ENCODE data around the gene SNRNP40. TPM values are rescaled to one million over a fixed set of nuclear protein-coding genes. Genes with fewer than 3 reads are reported as not detected.

Gene SNRNP40
- total RNA-seq, 1 donor from 2014 or later: 49.6 TPM

- no peaks in the 10 kb centered on the region for H3K27me3 Mint-ChIP-seq (ENCODE audit: unreplicated experiment)
- no peak for TF ChIP-seq CTCF (IDR thresholded peaks at IDR 0.05)
- H3K27ac Mint-ChIP-seq (ENCODE audit: unreplicated experiment): no peak overlapping the region
- H3K4me3 Mint-ChIP-seq (ENCODE audit: unreplicated experiment): no peak overlapping the region
- DNase-seq (ENCODE audit: extremely low spot score, unreplicated experiment): no peak
- no peaks in the 10 kb centered on the region for H3K4me1 Mint-ChIP-seq (ENCODE audit: unreplicated experiment)
- H3K9me3 Mint-ChIP-seq (ENCODE audit: unreplicated experiment): no peaks in the 10 kb centered on the region
- peaks cover 55% of the 10 kb centered on the region for H3K36me3 Mint-ChIP-seq (ENCODE audit: unreplicated experiment)
These were observed 21.6 kb upstream of the SNRNP40 start for GRCh38 chr1:31318146-31318545.

- no peak overlapping the region for H3K4me3 Mint-ChIP-seq (ENCODE audit: unreplicated experiment)
- H3K36me3 Mint-ChIP-seq (ENCODE audit: unreplicated experiment): peaks cover 57% of the 10 kb centered on the region
- H3K9me3 Mint-ChIP-seq (ENCODE audit: unreplicated experiment): no peaks in the 10 kb centered on the region
- H3K27me3 Mint-ChIP-seq (ENCODE audit: unreplicated experiment): no peaks in the 10 kb centered on the region
- DNase-seq (ENCODE audit: extremely low spot score, unreplicated experiment): no peak
- H3K4me1 Mint-ChIP-seq (ENCODE audit: unreplicated experiment): no peaks in the 10 kb centered on the region
- no peak for TF ChIP-seq CTCF (IDR thresholded peaks at IDR 0.05)
- H3K27ac Mint-ChIP-seq (ENCODE audit: unreplicated experiment): no peak overlapping the region
These were observed 19.3 kb upstream of the SNRNP40 start for GRCh38 chr1:31315902-31316301.

GRCh38 chr1:31310198-31310597, 13.6 kb upstream of the SNRNP40 start:
- H3K27me3 Mint-ChIP-seq (ENCODE audit: unreplicated experiment): no peaks in the 10 kb centered on the region
- no peak overlapping the region for H3K4me3 Mint-ChIP-seq (ENCODE audit: unreplicated experiment)
- DNase-seq (ENCODE audit: extremely low spot score, unreplicated experiment): no peak
- H3K9me3 Mint-ChIP-seq (ENCODE audit: unreplicated experiment): no peaks in the 10 kb centered on the region
- peaks cover 8% of the 10 kb centered on the region for H3K4me1 Mint-ChIP-seq (ENCODE audit: unreplicated experiment)
- TF ChIP-seq CTCF (IDR thresholded peaks at IDR 0.05): no peak
- peaks cover 35% of the 10 kb centered on the region for H3K36me3 Mint-ChIP-seq (ENCODE audit: unreplicated experiment)
- no peak overlapping the region for H3K27ac Mint-ChIP-seq (ENCODE audit: unreplicated experiment)

GRCh38 chr1:31308036-31308435, 11.4 kb upstream of the SNRNP40 start:
- no peak for TF ChIP-seq CTCF (IDR thresholded peaks at IDR 0.05)
- H3K4me3 Mint-ChIP-seq (ENCODE audit: unreplicated experiment): no peak overlapping the region

GRCh38 chr1:31306278-31306677, 9.7 kb upstream of the SNRNP40 start:
- TF ChIP-seq CTCF (IDR thresholded peaks at IDR 0.05): no peak
- H3K27ac Mint-ChIP-seq (ENCODE audit: unreplicated experiment): peak overlapping the region; percentile 88
- no peaks in the 10 kb centered on the region for H3K27me3 Mint-ChIP-seq (ENCODE audit: unreplicated experiment)
- H3K36me3 Mint-ChIP-seq (ENCODE audit: unreplicated experiment): peaks cover 13% of the 10 kb centered on the region
- H3K9me3 Mint-ChIP-seq (ENCODE audit: unreplicated experiment): no peaks in the 10 kb centered on the region
- no peak for DNase-seq (ENCODE audit: extremely low spot score, unreplicated experiment)
- no peak overlapping the region for H3K4me3 Mint-ChIP-seq (ENCODE audit: unreplicated experiment)
- peaks cover 8% of the 10 kb centered on the region for H3K4me1 Mint-ChIP-seq (ENCODE audit: unreplicated experiment)

More at GRCh38 chr1:31308036-31308435, 11.4 kb upstream of the SNRNP40 start:
- DNase-seq (ENCODE audit: extremely low spot score, unreplicated experiment): no peak
- Mint-ChIP-seq H3K27ac (ENCODE audit: unreplicated experiment) (no peak overlapping the region), H3K4me1 (ENCODE audit: unreplicated experiment) (peaks cover 8% of the 10 kb centered on the region), H3K9me3 (ENCODE audit: unreplicated experiment) (no peaks in the 10 kb centered on the region), H3K27me3 (ENCODE audit: unreplicated experiment) (no peaks in the 10 kb centered on the region), H3K36me3 (ENCODE audit: unreplicated experiment) (peaks cover 20% of the 10 kb centered on the region)
